HepG2 (cell line): Measurements from ENCODE around the gene KIF6. TPM values are rescaled to one million over a fixed set of nuclear protein-coding genes. Genes with fewer than 3 reads are reported as not detected.

ENCODE experiments used
- ATAC-seq: fragments of 200-7000 bp; cut with Tn5 transposase; 3 replicates; pipeline ENCODE4 v1.9.1; 2020; ENCODE audit warnings: mild to moderate bottlenecking, moderate library complexity
- BruUV-seq: library from RNA; stranded (reverse); fragments of 400-500 nt; replicated peaks from 2 replicates; lab custom pipeline; 2021; lab: Mats Ljungman, UMichigan
- CTCF ChIA-PET: fragments of 300-600 bp; formaldehyde crosslinking; extraction: SDS; loops from one replicate; lab custom pipeline; 2021; ENCODE audit warnings: low total read pairs, inconsistent platforms, low intra/inter-chr PET ratio; lab: Yijun Ruan, JAX
- POLR2A ChIA-PET: fragments of 350-600 bp; sonication (Branson Sonifier 250); formaldehyde crosslinking; loops from one replicate; lab custom pipeline; 2020; ENCODE audit warnings: antibody characterized with exemption, inconsistent platforms; lab: Yijun Ruan, JAX
- DNase-seq: peaks from one replicate; pipeline ENCODE4 v3.0.0-alpha.2; 2015; ENCODE audit warnings: low spot score
- FAIRE-seq: peaks from 3 replicates; lab custom pipeline; 2011; peaks lifted over from hg19 to GRCh38; lab: Jason Lieb, UNC
- H2AFZ ChIP-seq: one replicate; pipeline ENCODE4 v1.6.1; 2011; ENCODE audit warnings: low read length, inconsistent platforms
- H3K27ac ChIP-seq: fragments of 300-600 bp; 3 replicates; pipeline ENCODE4 v1.8.0; 2011; ENCODE audit warnings: mixed run types, mild to moderate bottlenecking, mixed read lengths, low read length, inconsistent platforms; ENCODE audit not compliant: insufficient read depth; ENCODE audit errors: extremely low read length
- H3K27me3 ChIP-seq, 2 experiments: fragments of 200-600 bp in 1 of 2; 2 replicates in 1 of 2; 3 replicates in 1 of 2; pipeline versions ENCODE4 v1.6.0 to v1.8.0; 2011; ENCODE audit warnings: low read length in 2 of 2, mild to moderate bottlenecking in 2 of 2, moderate library complexity in 2 of 2, inconsistent platforms in 1 of 2; ENCODE audit not compliant: insufficient read depth in 2 of 2, control insufficient read depth in 1 of 2
- H3K36me3 ChIP-seq, 2 experiments: fragments of 200-600 bp in 1 of 2; replicated peaks in 1 of 2; 2 replicates in 1 of 2; 3 replicates in 1 of 2; pipeline versions ENCODE4 v1.5.1 to v1.8.0; 2011; ENCODE audit warnings: low read length in 2 of 2, inconsistent platforms in 1 of 2; ENCODE audit not compliant: insufficient read depth in 2 of 2, control insufficient read depth in 1 of 2
- H3K4me1 ChIP-seq: 2 replicates; pipeline ENCODE4 v1.5.1; 2012; ENCODE audit warnings: low read length, inconsistent platforms; ENCODE audit not compliant: insufficient read depth
- H3K4me2 ChIP-seq: 2 replicates; pipeline ENCODE4 v1.6.0; 2011; ENCODE audit warnings: low read depth, low read length, inconsistent platforms
- H3K4me3 ChIP-seq, 3 experiments: fragments of 200-600 bp in 1 of 3; sonication (generic), shearing (Covaris generic) in 1 of 3; replicated peaks in 1 of 3; 2 replicates each; pipeline ENCODE4 v1.5.1; 2011 to 2016; ENCODE audit warnings: low read length in 3 of 3, inconsistent platforms in 2 of 3, low read depth in 2 of 3, mild to moderate bottlenecking in 2 of 3, control low read depth in 1 of 3, mixed read lengths in 1 of 3; ENCODE audit not compliant: insufficient read depth in 1 of 3
- H3K79me2 ChIP-seq: one replicate; pipeline ENCODE4 v1.6.1; 2011; ENCODE audit warnings: low read length, inconsistent platforms; ENCODE audit not compliant: insufficient read depth
- H3K9ac ChIP-seq: 2 replicates; pipeline ENCODE4 v1.6.0; 2011; ENCODE audit warnings: mild to moderate bottlenecking, low read depth, low read length, inconsistent platforms; ENCODE audit not compliant: insufficient read depth
- H3K9me3 ChIP-seq: 2 replicates; pipeline ENCODE4 v1.5.1; 2012; ENCODE audit warnings: mild to moderate bottlenecking, low read length
- H4K20me1 ChIP-seq: 2 replicates; pipeline ENCODE4 v1.6.0; 2011; ENCODE audit warnings: inconsistent platforms, mild to moderate bottlenecking, low read length, moderate library complexity; ENCODE audit not compliant: insufficient read depth
- ARNTL ChIP-seq: sonication (generic); formaldehyde crosslinking; IDR thresholded peaks from 2 replicates; pipeline ENCODE4 v1.4.0; 2020; ENCODE audit warnings: mild to moderate bottlenecking, missing genetic modification reagents
- DR1 ChIP-seq: sonication (generic); formaldehyde crosslinking; IDR thresholded peaks from 2 replicates; pipeline ENCODE4 v1.8.0; 2021; ENCODE audit warnings: mild to moderate bottlenecking, missing genetic modification reagents, inconsistent platforms
- EED ChIP-seq: sonication (generic); formaldehyde crosslinking; IDR thresholded peaks from 2 replicates; pipeline ENCODE4 v1.5.0; 2020; ENCODE audit warnings: mild to moderate bottlenecking, missing genetic modification reagents
- ERF ChIP-seq: IDR thresholded peaks from 2 replicates; pipeline ENCODE4 v1.6.1; 2018; ENCODE audit warnings: missing biosample characterization, missing genetic modification reagents
- GLI4 ChIP-seq: sonication (generic); formaldehyde crosslinking; IDR thresholded peaks from 2 replicates; pipeline ENCODE4 v1.5.1; 2020; ENCODE audit warnings: missing genetic modification reagents, mild to moderate bottlenecking, moderate library complexity, borderline replicate concordance
- MAFG ChIP-seq: sonication (generic); formaldehyde crosslinking; IDR thresholded peaks from 2 replicates; pipeline ENCODE4 v1.5.1; 2020; ENCODE audit warnings: mild to moderate bottlenecking, missing genetic modification reagents
- MEIS2 ChIP-seq: sonication (generic); formaldehyde crosslinking; IDR thresholded peaks from 2 replicates; pipeline ENCODE4 v1.9.0; 2021; ENCODE audit warnings: mild to moderate bottlenecking, missing genetic modification reagents
- PAWR ChIP-seq: sonication (generic); formaldehyde crosslinking; IDR thresholded peaks from 2 replicates; pipeline ENCODE4 v1.4.0; 2020; ENCODE audit warnings: missing genetic modification reagents, mild to moderate bottlenecking, borderline replicate concordance
- PCBP1 ChIP-seq: fragments of 200-400 bp; formaldehyde crosslinking; IDR thresholded peaks from 2 replicates; pipeline ENCODE4 v1.6.1; 2017; ENCODE audit warnings: mild to moderate bottlenecking, low read depth, low read length, borderline replicate concordance
- SMAD3 ChIP-seq: sonication (generic); formaldehyde crosslinking; IDR thresholded peaks from 2 replicates; pipeline ENCODE4 v1.4.0; 2020; ENCODE audit warnings: missing genetic modification reagents
- SSRP1 ChIP-seq: IDR thresholded peaks from 2 replicates; pipeline ENCODE4 v1.6.1; 2016; ENCODE audit warnings: control low read depth
- ZBTB21 ChIP-seq: sonication (generic); formaldehyde crosslinking; IDR thresholded peaks from 2 replicates; pipeline ENCODE4 v1.4.0; 2020; ENCODE audit warnings: missing genetic modification reagents
- ZNF530 ChIP-seq: sonication (generic); formaldehyde crosslinking; IDR thresholded peaks from 2 replicates; pipeline ENCODE4 v1.5.0; 2020; ENCODE audit warnings: low read depth, mild to moderate bottlenecking, missing genetic modification reagents
- ZNF709 ChIP-seq: sonication (generic); formaldehyde crosslinking; IDR thresholded peaks from 2 replicates; pipeline ENCODE4 v1.5.0; 2020; ENCODE audit warnings: mild to moderate bottlenecking, missing genetic modification reagents
- WGBS: methylation state at CpG from one replicate; pipeline ENCODE4 v1.1.6; 2017; ENCODE audit warnings: low lambda C conversion rate; 5-methylcytosine and 5-hydroxymethylcytosine counted together
- in situ Hi-C: cut with HindIII; loops from 2 replicates; pipeline ENCODE4 v1.10.0; 2017; ENCODE audit warnings: low pct_unique_long_range_greater_than_20kb; ENCODE audit not compliant: extremely low pct_ligation_motif_present
- intact Hi-C: fragments of 100-400 bp; cut with micrococcal nuclease; formaldehyde crosslinking; loops from one replicate; pipeline ENCODE4 v1.10.0; 2022; ENCODE audit not compliant: unreplicated experiment
- polyA plus RNA-seq, 8 experiments: library from polyadenylated mRNA; depleted of rRNA in 3 of 8; stranded (reverse) in 7 of 8; unstranded in 1 of 8; fragments of >200 nt; fragmentation: Illumina TruSeq in 4 of 8; extraction: Trizol in 4 of 8; gene quantifications; 2 replicates each; pipeline versions ENCODE4 v1.2.1 to v1.2.3, GENCODE V29; 2011 to 2016; ENCODE audit warnings: low read depth in 4 of 8, missing spikeins in 1 of 8, mixed read lengths in 1 of 8; ENCODE audit not compliant: insufficient read depth in 1 of 8
- total RNA-seq, 5 experiments: library from RNA; depleted of rRNA; stranded (reverse); fragments of >200 nt; fragmentation: Illumina TruSeq; extraction: Trizol; gene quantifications; 2 replicates each; pipeline ENCODE4 v1.2.3, GENCODE V29; 2016; ENCODE audit warnings: low read depth in 1 of 5
- TF ChIP-seq, protein P1 (sequence below): sonication (generic); formaldehyde crosslinking; IDR thresholded peaks from 2 replicates; pipeline ENCODE4 v1.5.1; 2020; ENCODE audit warnings: mild to moderate bottlenecking, missing genetic modification reagents, borderline replicate concordance
- TF ChIP-seq, protein P2 (sequence below): IDR thresholded peaks from 2 replicates; pipeline ENCODE4 v1.6.1; 2016; ENCODE audit warnings: low read depth, control low read depth
- TF ChIP-seq, protein P3 (sequence below), 2 experiments: IDR thresholded peaks; 2 replicates each; pipeline ENCODE4 v1.6.1; 2011 to 2012; ENCODE audit warnings: low read length in 2 of 2, borderline replicate concordance in 1 of 2, low read depth in 1 of 2, mild to moderate bottlenecking in 1 of 2, moderate library complexity in 1 of 2
- TF ChIP-seq, protein P4 (sequence below): sonication (generic); formaldehyde crosslinking; IDR thresholded peaks from 2 replicates; pipeline ENCODE4 v1.8.1; 2023; ENCODE audit warnings: missing genetic modification reagents, inconsistent platforms, borderline replicate concordance

The KIF6 gene
- total and polyA plus RNA-seq, 2 of the 13 experiments (the other 11 are each of a cell fraction or from before 2014, with no cell fraction given), result 0.04 to 0.27 TPM

DNA sequence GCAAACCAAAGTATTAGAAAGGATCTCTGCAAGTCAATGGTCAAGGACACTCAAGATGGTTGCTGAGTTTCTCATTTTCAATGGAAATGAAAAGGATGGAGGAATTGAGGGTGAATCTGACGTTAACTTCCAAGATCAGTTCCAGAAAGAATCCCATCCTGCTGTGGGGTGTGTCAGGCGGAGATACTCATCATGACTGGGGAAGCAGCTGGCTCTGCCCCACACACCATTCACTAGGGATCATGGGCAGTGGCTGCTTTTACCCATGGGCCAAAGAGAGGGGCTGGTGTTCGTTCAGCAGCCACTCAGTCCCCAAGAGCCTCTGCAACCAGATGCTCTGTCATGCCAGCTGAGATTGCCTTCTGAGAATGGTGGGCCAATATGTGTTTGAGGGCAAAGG, 300.4 kb downstream of the KIF6 start:
- no peak for FAIRE-seq
- TF ChIP-seq, protein P1, sequence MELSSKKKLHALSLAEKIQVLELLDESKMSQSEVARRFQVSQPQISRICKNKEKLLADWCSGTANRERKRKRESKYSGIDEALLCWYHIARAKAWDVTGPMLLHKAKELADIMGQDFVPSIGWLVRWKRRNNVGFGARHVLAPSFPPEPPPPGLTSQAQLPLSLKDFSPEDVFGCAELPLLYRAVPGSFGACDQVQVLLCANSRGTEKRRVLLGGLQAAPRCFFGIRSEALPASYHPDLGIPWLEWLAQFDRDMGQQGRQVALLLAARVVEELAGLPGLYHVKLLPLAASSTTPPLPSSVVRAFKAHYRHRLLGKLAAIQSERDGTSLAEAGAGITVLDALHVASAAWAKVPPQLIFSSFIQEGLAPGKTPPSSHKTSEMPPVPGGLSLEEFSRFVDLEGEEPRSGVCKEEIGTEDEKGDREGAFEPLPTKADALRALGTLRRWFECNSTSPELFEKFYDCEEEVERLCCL, result no peak
- TF ChIP-seq, protein P2, sequence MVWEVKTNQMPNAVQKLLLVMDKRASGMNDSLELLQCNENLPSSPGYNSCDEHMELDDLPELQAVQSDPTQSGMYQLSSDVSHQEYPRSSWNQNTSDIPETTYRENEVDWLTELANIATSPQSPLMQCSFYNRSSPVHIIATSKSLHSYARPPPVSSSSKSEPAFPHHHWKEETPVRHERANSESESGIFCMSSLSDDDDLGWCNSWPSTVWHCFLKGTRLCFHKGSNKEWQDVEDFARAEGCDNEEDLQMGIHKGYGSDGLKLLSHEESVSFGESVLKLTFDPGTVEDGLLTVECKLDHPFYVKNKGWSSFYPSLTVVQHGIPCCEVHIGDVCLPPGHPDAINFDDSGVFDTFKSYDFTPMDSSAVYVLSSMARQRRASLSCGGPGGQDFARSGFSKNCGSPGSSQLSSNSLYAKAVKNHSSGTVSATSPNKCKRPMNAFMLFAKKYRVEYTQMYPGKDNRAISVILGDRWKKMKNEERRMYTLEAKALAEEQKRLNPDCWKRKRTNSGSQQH (CRISPR knock-in tag), result no peak
- TF ChIP-seq PAWR (no peak), GLI4 (CRISPR knock-in tag) (no peak), EED (CRISPR knock-in tag) (no peak), MEIS2 (no peak), ERF (CRISPR knock-in tag) (no peak), SMAD3 (CRISPR knock-in tag) (no peak), DR1 (CRISPR knock-in tag) (no peak), SSRP1 (CRISPR knock-in tag) (no peak), ZNF530 (CRISPR knock-in tag) (no peak), MAFG (no peak), PCBP1 (no peak), ZBTB21 (CRISPR knock-in tag) (no peak), ARNTL (CRISPR knock-in tag) (no peak), ZNF709 (CRISPR knock-in tag) (no peak)
- TF ChIP-seq, protein P3, sequence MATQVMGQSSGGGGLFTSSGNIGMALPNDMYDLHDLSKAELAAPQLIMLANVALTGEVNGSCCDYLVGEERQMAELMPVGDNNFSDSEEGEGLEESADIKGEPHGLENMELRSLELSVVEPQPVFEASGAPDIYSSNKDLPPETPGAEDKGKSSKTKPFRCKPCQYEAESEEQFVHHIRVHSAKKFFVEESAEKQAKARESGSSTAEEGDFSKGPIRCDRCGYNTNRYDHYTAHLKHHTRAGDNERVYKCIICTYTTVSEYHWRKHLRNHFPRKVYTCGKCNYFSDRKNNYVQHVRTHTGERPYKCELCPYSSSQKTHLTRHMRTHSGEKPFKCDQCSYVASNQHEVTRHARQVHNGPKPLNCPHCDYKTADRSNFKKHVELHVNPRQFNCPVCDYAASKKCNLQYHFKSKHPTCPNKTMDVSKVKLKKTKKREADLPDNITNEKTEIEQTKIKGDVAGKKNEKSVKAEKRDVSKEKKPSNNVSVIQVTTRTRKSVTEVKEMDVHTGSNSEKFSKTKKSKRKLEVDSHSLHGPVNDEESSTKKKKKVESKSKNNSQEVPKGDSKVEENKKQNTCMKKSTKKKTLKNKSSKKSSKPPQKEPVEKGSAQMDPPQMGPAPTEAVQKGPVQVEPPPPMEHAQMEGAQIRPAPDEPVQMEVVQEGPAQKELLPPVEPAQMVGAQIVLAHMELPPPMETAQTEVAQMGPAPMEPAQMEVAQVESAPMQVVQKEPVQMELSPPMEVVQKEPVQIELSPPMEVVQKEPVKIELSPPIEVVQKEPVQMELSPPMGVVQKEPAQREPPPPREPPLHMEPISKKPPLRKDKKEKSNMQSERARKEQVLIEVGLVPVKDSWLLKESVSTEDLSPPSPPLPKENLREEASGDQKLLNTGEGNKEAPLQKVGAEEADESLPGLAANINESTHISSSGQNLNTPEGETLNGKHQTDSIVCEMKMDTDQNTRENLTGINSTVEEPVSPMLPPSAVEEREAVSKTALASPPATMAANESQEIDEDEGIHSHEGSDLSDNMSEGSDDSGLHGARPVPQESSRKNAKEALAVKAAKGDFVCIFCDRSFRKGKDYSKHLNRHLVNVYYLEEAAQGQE (IDR thresholded peaks at IDR 0.05; ENCODE audit: borderline replicate concordance in 1 of 2, low read depth in 1 of 2, low read length in 2 of 2), result no peak
- TF ChIP-seq, protein P4, sequence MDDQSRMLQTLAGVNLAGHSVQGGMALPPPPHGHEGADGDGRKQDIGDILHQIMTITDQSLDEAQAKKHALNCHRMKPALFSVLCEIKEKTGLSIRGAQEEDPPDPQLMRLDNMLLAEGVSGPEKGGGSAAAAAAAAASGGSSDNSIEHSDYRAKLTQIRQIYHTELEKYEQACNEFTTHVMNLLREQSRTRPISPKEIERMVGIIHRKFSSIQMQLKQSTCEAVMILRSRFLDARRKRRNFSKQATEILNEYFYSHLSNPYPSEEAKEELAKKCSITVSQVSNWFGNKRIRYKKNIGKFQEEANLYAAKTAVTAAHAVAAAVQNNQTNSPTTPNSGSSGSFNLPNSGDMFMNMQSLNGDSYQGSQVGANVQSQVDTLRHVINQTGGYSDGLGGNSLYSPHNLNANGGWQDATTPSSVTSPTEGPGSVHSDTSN (CRISPR knock-in tag), result no peak

More for the DNA sequence above, 300.4 kb downstream of the KIF6 start:
- DNase-seq (no peak), ATAC-seq (no peak)
- in situ Hi-C loops, result no loop called here
- no TSS peak for BruUV-seq
- intact Hi-C loops, result no loop called here
- H3K36me3 ChIP-seq, result no peaks in the 10 kb centered on the region
- H3K9me3 ChIP-seq, result no peaks in the 10 kb centered on the region
- ChIA-PET CTCF (no interaction called here), POLR2A (no interaction called here)
- no peak overlapping the region for H3K4me3 ChIP-seq
- WGBS, result 21% methylated on average over 3 of the region's 3 CpGs
- H3K4me1 ChIP-seq, result no peaks in the 10 kb centered on the region
- H2AFZ ChIP-seq, result no peak overlapping the region
- no peak overlapping the region for H3K27ac ChIP-seq
- no peak overlapping the region for H3K4me2 ChIP-seq
- H3K9ac ChIP-seq, result no peak overlapping the region
- H3K27me3 ChIP-seq, result peaks cover 0 to 3% of the 10 kb centered on the region in 2 experiments; a peak in 2 of 5 replicates
- H3K79me2 ChIP-seq, result no peaks in the 10 kb centered on the region
- no peaks in the 10 kb centered on the region for H4K20me1 ChIP-seq
